Stimulated activated CD4-positive, alpha-beta T cell treated with anti-CD3 and anti-CD28 coated beads, Interleukin-15, amount 100 ng/mL, for 1 hour (primary cell): ENCODE data around the gene CARMIL1.

Experiments used
- DNase-seq, 2 donors: peaks; one replicate each; pipeline ENCODE4 v3.0.0-alpha.2; 2020; ENCODE audit warnings: low read depth in 1 of 2, low spot score in 1 of 2

The CARMIL1 gene

DNA sequence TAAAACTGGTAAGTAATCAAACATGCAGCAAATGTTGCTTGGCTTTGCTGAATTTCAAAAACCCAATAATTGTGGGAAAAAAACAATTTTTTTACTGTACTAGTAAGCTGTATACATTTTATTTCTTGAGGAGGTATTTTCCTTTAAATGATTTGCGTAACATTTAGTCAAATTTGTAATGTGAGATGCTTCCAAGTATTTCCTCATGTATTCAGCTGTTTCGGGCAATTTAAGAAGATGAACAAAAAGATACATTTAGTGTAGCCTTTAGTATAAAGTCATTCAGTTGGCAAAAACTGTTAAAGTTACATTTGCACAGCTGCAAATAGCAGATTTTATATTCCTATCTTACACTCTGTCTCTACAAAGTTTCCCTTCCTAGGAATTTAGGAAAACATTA is 186.8 kb downstream of the CARMIL1 start:
- DNase-seq = no peak

DNA sequence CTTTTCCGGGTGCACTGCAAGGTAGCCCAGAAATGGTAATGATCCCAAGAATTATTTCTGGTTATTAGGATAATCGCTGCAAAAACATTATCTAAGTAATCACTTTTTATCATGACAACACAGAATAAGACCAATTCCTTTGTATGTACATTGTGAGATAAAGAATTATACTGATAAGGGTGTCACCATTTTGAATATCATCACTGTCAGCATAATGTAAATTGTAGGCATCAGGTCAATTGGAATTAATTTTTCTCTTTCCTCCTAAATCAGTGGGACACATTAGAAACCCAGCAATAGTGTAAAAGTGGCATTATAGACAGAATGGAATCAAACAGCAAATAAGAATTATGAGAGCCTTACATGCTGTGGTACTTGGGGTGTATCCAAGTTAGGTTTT is 189.7 kb downstream of the CARMIL1 start:
- no peak for DNase-seq

DNA sequence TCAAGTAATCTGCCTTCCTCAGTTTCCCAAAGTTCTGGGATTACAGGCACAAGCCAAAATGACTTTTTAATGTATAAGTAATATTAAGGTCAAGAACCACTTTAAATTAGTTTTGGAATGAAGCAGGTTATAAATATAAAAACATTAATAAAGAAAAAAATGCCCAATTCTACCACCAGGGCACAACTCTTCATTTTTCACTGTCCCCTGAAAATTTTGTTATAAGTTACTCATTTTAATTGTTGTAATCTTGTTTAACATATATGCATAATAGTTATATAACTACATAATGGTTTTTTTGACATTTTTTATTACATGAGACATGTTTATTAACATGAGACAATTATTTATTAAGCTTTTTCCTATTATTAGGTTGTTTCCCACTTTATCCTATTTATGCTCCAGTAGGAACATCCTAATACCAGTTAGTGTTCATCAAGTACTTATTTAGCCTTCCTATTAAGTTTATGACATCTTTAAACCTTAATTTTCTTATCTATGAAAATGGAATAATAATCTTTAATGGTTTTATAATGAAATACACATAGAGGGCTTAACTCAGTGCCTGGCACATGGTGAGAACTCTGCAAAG is 190.7 kb downstream of the CARMIL1 start:
- DNase-seq = no peak

DNA sequence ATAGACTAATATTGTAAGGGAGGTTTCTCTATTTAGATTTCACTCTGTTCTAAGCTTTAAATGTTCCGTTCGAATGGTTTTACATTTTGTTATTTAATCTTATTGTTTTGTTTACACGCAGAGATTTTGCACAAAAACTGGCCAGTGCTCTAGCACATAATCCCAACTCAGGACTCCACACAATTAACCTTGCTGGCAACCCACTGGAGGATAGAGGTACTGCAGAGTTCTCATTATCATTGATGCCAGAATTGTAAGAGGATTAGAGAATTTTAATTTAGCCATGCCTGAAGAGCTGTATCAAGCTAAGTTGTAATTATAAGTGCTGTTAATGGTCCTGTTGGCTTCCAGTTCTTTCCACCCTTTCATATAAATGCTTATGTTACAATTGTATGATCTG is 193.1 kb downstream of the CARMIL1 start:
- no peak for DNase-seq

DNA sequence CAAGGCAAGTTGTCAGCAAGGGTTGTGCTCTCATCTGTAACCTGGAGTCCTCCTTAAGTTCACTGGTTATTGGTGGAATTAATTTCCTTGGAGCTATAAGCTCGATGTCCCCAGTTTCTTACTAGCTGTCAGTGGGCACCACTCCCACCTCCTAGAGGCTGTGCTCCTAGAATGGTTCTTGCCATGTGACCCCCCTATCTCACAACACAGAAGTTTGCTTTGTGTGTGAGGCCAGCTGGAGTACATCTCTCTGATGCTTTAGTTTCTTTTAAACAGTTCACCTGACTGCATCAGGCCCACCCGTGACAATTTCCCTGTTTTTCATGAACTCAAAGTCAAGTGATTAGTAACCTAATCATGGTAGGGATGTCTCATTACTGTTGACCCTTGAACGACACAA is 193.7 kb downstream of the CARMIL1 start:
- DNase-seq = no peak

DNA sequence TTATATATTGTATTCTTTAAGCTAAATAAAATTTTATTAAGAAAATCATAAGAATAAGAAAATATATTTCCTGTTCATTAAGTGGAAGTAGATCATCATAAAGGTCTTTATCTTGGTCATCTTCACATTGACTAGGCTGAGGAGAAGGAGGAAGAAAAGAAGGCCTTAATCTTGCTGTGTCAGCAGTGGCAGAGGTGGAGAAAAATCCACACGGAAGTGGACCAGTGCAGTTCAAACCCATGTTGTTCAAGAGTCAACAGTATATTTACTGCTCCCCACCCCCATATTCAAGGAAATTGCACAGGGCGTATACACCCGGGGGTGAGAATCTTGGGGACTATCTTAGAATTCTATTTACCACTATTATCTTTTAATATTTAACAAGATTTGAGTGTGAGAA is 194.3 kb downstream of the CARMIL1 start:
- no peak for DNase-seq

DNA sequence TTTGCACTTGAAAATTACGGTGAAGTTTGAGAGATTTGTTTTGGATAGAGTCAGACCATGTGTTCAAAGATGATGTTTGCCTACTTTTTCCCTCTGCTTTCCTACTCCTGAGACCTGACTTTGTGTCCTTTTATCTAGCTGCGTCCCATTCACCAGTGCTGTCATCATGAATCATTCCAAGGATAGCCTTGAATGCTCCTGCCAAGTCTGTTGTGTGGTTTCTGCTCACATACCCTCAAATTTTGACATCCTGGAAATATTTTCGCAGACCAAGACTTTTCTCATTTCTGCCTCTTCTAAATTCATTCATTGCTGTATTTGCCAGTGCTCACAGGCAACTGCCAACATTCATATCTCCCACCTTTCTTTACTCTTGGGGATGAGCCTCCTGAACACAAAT is 197.0 kb downstream of the CARMIL1 start:
- DNase-seq = no peak

DNA sequence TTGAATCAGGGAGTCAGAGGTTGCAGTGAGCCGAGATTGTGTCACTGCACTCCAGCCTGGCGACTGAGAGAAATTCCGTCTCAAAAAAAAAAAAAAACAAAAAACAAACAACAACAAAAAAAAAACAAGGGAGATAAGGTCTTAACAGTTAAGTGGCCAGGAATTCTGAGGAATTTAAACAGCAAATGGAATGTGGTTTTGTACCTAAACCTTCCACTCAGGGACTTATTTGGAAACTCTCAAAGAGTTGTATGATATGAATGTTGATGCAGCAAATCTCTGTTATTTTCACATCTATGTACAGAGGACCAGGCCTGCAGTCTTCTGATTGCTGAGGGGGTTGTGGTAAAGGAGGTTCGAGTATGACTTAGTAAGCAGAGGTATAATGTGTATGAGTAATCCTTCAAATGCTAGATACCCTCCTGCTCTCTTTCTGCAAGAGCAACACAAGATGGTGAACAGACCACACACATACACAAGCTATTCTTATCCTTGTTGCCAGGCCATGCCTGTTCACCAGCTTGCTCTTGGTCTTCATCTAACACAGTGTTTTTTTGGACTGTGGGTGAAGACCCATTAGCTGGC is 197.9 kb downstream of the CARMIL1 start:
- no peak for DNase-seq

DNA sequence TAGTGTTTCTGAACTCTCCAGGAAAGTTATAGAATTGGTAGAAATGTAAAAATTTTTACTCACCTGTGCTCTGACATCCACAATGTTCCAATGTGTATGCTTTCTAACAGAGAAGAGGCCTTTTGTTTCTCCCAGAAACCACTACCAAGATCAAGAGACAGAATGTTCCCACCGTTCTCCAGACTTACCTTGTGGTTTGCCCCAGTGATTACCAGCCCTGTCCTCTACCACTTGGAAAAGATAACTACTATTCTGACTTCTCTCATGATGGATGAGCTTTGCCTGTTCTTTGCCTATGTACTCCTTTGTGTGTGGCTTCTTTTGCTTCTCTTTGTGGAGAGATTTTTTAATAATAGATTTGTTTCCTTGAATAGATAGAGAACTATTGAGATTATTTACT is 199.8 kb downstream of the CARMIL1 start:
- no peak for DNase-seq

DNA sequence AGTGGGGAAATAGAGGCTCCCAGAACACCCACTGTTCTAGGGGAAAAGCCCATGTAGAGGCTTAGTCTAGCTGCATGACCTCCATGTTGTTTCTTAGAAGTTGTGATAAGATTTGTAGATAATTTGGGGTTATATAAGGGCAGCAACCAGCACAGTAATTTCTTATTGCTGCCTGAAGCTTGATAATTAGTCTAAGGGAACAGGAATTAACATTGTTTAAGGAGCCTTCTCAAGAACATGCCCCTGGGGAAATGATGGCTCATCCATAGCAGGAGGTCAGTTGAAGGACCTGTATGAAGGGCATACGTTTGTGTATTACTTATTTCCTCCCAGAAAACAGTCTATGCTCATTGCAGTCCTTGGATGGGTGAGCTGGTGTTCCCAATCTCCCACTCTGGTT is 202.1 kb downstream of the CARMIL1 start:
- DNase-seq = no peak

DNA sequence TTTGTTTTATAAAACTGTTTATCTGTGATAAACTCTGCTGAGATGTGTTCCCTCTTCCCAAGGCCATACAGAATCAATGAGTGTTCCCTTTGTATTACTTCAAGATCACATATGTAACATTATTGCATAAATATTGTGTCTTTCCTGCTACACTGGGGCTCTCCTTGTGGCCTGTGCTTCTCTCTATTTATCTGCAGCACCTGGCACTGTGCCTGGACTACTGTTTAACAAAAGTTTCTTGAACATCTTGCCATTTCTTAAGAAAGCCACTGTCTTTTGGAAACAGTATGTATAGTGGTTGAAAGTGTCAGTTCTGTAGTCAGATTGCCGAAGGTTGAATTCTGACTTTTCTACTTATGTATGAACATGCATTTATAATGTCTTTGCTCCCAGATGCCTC is 203.8 kb downstream of the CARMIL1 start:
- no peak for DNase-seq

DNA sequence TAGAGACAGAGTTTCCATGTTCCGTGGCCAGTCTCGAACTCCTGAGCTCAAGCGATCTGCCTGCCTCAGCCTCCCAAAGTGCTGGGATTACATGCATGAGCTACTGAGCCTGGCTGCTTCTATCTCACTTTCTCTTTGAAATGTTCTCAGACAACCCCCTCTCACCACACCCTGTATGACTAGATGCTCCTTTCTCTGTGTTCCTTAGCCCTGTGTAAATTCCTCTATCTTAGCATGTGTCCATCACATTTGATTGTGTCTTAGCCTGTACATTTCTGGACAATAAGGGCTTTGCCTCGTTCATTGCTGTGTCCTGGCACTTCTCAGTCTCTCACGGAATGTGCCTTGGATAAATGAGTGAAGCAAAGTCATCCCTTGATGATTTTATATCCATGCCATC is 204.8 kb downstream of the CARMIL1 start:
- DNase-seq = no peak

DNA sequence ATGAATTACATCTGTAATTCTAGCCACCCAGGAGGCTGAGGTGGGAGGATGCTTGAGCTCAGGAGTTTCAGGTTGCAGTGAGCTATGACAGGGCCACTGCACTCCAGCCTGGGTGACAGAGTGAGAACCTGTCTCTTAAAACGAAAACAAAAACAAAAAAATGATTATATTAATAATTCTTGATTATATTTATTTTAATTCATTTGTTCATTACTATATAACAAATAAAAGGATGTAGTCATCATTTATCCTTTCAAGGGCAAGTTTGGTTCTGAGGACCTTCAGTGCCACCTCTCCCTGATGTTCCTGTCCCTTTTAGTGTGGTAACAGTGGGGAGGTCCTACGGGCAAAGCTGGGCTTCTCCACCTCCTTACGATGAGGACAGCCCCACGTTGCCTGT is 205.7 kb downstream of the CARMIL1 start:
- no peak for DNase-seq

DNA sequence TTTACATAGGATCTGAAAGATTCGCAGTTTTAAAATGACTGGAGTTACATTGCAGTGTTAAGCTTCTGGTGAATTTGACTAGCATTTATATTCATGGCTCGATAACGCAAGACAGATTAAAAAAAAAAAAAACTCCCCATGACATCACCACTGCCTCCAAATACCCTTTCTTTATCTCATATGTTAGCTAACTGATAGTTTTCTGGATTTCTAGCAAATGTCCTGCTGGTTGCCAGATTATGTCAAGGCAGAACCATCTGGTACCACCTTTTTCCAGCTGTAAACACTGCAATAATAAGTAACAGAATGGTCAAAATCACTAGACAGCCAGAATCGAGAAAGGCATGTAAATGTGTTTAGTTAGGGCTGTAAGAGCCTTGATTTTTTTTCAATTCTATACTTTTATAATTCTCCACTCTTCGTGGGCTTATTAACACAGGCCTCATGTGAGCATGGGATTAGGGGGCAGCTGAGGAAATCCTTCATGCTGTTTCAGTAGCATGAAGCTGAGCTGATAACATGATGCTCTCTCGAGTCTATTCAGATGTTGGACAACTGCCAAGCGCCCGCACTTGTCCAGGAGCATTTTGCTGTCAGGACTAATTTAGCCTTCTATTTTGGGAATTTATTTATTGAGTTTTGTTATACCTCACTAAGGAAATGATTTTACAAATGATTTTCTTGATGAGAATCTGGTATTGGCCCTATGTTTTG is 206.8 kb downstream of the CARMIL1 start:
- no peak for DNase-seq

DNA sequence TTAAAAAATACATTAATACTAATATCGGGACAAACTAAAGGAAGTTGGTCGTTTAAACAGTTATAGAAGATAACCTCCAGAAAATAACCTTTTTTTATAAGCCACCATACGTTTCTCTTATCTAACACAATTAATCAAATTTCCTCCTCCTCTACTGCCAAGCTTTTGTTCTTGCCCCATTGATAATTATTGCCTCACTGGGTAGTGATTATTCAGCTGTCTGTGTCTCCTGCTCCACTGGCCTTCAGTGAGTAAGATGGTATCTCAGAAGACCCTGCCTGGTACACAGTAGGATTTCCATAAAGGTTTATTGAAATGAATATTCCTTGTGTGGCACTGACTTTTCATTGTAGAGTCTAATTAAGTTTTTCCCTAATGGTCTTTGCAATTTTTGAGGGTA is 207.4 kb downstream of the CARMIL1 start:
- DNase-seq = no peak

DNA sequence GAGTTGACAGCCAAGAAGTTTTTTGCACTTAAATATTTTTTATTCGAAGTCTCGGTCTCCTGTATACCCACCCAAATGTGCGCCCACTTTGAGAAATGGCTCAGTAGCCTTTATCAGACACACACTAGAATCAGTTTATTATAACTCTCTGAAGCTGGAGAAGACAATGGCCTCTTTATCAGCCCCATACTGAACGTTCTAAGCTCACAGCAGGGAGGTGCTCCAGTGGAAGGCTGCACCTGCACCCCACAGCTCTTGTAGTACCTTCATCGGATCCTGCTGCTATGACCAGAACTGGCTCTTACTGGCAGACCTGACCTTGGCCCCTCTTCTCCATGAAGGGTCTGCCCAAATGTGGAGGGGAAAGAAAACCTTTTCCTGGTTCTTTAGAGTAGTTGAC is 207.8 kb downstream of the CARMIL1 start:
- no peak for DNase-seq

DNA sequence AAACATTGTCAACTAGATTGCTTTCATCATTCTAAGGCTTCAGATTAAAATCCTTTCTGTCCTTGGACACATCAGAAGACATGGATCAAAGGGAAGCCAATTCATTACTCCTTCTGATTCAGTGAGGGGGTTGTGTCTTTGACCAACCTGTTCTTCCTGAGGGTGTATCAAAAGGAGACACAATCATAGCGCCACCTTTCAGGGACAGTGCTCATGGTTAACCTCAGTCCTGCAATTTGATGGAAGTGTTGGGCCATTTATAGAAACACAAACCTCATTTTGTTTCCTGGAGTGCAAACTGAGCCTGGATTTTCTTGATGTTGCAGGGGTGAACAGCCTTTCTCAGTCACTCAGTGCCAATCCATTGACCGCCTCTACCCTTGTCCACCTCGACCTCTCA is 209.0 kb downstream of the CARMIL1 start:
- no peak for DNase-seq

DNA sequence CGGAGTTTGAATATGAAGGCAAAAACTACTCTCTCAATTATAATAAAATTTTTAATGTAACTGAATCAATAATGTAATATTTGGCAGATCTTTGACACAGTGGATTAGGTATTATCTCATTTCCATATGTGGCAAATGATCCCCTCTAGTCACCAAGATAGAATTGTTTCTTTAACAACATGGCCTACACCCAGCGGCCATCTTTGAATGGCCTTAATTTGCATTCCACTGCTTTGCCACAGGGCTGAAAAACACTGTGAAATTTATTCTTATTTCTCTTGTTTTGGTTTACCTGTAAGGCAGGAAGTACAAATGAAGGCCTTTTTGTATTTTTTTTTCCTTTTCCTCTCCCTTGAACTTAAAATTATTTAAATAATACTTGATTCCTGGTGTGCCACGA is 210.2 kb downstream of the CARMIL1 start:
- no peak for DNase-seq

DNA sequence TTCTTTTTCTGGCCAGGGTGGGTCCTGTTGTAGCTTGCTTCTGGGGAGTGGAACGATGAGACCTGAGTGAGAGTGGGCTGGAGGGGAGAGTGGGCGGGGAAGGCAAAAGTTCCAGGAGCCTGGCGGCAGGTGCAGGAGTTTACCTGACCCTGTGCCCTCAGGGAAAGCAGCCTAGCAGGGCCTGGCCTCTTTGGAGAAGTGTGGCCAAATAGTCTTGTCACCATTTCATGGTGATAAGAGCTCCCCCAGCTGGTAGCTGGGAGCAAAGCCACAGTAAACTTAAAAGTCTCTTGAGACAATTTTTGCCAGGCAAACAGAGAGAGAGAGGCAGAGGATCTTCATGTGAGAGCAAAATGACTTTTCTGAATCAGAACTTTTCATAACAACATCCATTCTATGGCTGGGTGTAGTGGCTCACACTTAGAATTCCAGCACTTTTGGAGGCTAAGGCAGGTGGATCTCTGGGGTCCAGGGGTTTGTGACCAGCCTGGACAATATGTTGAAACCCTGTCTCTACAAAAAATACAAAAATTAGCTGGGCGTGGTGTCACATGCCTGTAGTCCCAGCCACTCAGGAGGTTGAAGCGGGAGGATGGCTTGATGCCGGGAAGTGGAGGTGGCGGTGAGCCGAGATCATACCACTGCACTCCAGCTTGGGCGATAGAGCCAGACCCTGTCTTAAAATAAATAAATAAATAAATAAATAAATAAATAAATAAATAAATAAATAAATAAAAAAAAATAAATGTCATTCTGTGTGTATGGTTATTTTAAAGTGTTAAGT is 211.0 kb downstream of the CARMIL1 start:
- peak; percentile 21 to 36 for DNase-seq

DNA sequence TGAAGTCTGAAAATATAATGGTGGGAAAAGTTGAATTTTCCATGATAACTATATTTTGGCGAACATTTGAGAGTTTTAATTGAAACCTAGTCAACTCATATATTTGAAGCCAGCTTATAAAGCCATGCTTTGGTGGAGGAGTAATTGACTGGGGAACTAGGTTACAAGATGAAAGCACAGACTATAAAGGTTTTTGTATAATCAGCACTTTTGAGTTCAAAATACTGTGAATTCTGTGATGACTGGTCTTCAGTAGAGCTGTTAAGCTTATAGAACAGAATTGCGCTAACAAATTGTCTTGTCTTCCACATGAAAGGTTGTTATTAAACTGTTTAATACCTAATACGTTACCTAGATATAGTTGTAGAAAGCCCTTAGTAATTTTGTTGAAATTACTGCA is 213.8 kb downstream of the CARMIL1 start:
- DNase-seq = no peak

DNA sequence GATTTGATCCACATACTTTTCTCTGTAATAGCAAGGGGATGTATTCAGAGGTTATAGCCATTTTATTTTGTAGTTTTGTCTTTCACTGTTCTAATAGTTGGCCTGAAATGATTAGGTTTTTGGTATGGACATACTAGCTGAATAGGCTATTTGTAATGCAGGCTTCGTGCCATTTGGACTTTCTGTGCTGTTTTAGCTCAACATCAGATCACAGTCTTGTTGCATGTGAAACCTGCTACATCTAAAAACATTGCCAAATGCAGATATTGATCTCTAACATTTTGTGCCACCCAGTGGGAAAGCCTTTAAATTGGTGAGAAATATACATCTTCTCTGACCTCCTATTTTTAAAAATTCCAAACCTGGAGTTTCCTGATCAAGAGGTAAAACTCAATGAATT is 215.3 kb downstream of the CARMIL1 start:
- DNase-seq = no peak

DNA sequence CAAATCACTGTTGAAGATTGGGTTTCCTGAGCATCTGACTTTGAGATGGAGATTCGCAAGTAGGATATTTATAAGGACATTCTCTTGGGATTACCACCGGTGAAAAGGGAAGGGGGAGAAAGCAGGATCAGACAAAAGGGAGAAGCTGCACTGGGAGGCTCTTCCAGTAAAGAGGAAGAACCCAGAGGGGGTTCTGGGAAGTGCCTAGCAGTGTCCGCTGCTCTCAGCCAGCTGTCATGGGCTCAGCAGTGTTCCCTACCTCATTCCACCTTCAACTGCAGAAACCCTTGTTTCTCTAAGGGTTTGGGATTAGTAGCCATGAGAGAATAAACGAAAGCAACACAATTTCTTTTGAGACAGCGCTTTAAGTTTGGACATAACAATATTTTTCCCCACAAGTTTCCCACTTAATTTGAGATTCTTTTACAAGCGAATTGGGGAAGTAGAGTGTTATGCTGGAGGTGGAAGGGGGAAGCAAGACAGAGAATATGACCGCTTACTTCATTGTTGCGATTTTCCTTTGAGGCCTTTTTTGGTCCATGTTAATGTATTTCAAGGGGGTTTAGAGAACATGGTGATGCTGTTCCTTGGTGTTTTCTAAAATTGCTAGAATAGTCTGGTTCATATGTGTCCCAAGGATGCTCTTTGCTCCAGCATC is 218.3 kb downstream of the CARMIL1 start:
- no peak for DNase-seq
